GM10847 (cell line): ENCODE measurements around the gene POU2F1.

Experiments used
- POLR2A ChIP-seq: IDR thresholded peaks from 2 replicates; pipeline ENCODE4 v1.6.1; 2011; ENCODE audit not compliant: insufficient read length; ENCODE audit errors: extremely low read depth

Gene POU2F1

GRCh38 chr1:167278497-167278896 lies 57.8 kb downstream of the POU2F1 start:
- no peak for TF ChIP-seq POLR2A

GRCh38 chr1:167280912-167281311 lies 60.2 kb downstream of the POU2F1 start:
- TF ChIP-seq POLR2A: no peak

DNA sequence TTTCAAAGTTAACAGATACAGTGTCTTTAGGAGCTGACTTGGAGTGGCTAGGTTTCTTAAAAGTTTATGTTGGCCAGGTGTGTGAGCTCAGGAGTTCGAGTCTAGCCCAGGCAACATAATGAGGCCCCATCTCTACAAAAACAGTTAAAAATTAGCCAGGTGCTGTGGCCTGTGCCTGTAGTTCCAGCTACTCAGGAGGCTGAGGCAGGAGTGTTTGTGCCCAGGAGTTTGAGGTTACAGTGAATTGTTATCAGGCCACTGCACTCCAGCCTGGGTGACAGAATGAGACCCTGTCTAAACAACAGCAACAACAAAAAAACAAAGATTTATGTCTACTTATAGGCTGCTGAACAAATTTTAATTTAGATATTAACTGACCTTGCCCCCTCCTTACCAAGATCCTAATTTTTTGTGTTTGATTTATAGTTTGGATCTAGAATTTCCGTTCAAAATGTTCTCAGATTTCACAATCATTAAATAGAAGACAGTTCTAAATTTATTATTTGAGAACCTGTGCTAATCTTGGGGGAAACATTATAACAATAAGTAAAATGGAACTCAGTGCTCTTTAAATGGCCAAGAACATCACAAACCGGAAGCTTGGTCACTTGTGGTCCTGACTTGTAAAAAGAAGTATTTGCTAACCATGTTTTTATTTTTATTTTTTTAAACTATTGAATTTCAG lies 67.8 kb downstream of the POU2F1 start:
- no peak for TF ChIP-seq POLR2A

GRCh38 chr1:167289075-167289442 lies 68.4 kb downstream of the POU2F1 start:
- no peak for TF ChIP-seq POLR2A

DNA sequence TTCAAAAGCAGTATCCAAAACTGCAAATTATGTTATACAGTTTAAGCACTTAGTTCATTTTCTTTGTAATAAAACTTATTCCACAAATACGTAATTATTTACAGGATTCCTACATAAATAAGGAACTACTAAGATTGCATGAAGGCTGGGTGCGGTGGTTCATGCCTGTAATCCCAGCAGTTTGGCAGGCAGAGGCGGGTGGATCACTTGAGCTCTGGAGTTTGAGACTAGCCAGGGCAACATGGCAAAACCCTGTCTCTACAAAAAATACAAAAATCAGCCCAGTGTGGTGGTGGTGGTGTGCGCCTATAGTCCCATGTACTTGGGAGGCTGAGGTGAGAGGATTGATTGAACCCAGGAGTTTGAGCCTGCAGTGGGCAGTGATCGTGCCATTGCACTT lies 69.3 kb downstream of the POU2F1 start:
- no peak for TF ChIP-seq POLR2A

- TF ChIP-seq POLR2A: no peak
Observed at GRCh38 chr1:167291539-167292185, 71.0 kb downstream of the POU2F1 start.

- TF ChIP-seq POLR2A: no peak
Observed at GRCh38 chr1:167292216-167292615, 71.5 kb downstream of the POU2F1 start.

DNA sequence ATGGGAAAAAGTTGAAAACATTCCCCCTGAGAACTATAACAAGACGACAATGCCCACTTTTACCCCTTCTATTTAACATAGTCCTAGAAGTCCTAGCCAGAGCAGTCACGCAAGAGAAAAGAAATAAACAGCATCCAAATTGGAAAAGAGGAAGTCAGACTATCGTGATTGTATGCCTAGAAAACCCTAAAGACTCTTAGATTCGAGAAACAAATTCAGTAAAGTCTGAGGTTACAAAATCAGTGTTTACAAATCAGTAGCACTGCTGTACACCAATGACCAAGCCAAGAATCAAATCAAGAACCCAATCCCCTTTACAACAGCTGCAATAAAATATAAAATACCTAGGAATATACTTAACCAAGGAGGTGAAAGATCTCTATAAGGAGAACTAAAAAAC lies 72.4 kb downstream of the POU2F1 start:
- TF ChIP-seq POLR2A: no peak

DNA sequence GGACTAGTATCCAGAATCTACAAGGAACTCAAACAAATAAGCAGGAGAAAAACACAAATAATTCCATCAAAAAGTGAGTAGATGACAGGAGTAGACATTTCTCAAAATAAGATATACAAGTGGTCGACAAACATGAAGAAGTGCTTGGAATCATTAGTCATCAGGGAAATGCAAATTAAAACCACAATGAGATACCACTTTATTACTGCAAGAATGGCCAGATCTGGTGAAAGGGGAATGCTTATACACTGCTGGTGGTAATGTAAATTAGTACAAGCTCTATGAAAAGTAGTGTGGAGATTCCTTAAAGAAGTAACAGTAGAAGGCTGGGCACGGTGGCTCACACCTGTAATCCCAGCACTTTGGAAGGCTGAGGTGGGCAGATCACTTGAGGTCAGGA lies 73.8 kb downstream of the POU2F1 start:
- TF ChIP-seq POLR2A: no peak

DNA sequence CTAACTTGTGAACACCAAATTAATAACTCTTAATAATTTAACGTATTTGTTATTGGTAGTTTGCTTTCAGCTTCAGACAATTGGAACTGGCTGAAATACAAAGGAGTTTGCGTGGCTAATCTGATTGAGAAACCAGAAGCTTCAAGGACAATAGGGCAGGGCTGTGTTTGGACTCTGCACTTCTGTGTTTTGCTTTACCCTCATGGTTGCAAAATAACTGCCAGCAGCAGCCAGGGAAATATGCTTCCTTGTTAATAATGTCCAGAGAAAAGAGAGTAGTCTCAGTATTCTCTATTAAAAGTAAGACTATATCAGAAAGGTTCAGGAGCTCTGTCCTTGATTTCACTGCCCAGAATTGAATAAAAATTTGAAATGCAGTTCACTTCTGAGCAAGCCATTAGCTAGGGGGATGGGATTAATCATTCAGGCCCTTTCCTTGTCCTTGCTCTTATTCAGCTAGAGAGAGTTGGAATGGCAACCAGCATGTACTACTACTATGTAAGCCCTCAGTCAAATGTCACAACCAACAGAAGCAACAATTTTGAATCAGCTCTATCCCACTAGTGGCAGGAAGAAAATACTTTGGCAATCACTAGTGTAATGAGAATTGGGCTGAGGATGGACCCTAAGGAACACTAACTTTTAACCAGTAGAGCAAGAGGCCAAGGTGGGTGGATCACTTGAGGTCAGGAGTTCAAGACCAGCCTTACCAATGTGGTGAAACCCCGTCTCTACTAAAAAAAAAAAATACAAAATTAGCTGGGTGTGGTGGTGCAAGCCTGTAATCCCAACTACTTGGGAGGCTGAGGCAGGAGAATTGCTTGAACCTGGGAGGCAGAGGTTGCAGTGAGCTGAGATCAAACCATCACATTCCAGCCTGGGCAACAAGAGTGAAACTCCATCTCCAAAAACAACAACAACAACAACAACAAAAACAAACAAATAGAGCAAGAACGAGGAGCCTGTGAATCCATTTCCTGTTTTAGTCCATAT lies 76.8 kb downstream of the POU2F1 start:
- TF ChIP-seq POLR2A: no peak

DNA sequence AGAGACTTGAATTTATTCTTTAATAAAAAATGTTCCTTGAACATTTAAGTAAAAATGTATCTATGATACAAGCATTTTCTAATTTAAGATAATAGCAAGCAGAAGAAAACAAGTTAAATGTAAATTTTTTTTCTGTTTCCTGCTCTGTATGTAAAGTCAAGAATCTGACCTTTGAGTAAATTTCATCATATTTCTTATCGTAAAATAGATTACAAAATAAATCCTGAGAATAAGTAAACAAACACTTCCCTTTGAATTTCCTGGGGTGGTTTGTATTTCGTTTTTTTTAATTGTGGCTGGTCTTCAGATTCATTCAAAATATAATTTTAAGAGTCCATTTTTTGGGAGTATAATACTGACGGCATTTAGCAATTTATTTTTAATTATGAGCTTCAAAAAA lies 77.6 kb downstream of the POU2F1 start:
- no peak for TF ChIP-seq POLR2A

GRCh38 chr1:167301355-167301754 lies 80.7 kb downstream of the POU2F1 start:
- no peak for TF ChIP-seq POLR2A

DNA sequence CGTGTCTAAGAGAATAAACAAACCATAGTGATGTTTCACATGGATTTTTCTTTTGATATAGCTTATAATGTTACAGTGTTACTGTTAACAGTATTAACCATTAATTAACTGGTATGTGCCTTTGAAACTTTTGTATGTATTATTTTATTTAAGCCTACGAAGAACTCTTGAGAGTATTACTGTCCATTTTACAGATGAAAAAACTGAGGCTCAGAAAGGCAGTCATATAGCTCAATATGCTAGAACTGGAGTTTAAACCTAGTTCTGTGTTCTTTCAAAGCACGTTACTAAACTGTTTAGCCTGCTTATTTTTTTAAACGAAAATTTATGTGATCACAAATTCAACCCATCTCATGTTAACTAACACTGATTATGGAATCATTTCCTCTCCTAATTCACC lies 83.5 kb downstream of the POU2F1 start:
- no peak for TF ChIP-seq POLR2A

- no peak for TF ChIP-seq POLR2A
Observed at GRCh38 chr1:167305059-167305705, 84.5 kb downstream of the POU2F1 start.

- no peak for TF ChIP-seq POLR2A
Observed at GRCh38 chr1:167305706-167306277, 85.1 kb downstream of the POU2F1 start.
